ENCODE data around the gene DCP1A.

GRCh38 chr3:53253707-53254508, 93.4 kb downstream of the DCP1A start:
- TF ChIP-seq ZBTB33 (CRISPR knock-in tag; IDR thresholded peaks at IDR 0.05) (no peak), SAP30 (IDR thresholded peaks at IDR 0.05; ENCODE audit: borderline replicate concordance, insufficient read depth, low read depth, low read length, poor library complexity, severe bottlenecking) (no peak), YY1 (IDR thresholded peaks at IDR 0.05; ENCODE audit: borderline replicate concordance in 1 of 3, control insufficient read depth in 1 of 3, extremely low read depth in 1 of 3, insufficient read depth in 3 of 3, insufficient read length in 1 of 3, insufficient replicate concordance in 2 of 3, low read depth in 1 of 3, low read length in 2 of 3) (no peak), CEBPZ (IDR thresholded peaks at IDR 0.05; ENCODE audit: borderline replicate concordance, low read depth, low read length) (no peak), FOXK2 (conservative IDR thresholded peaks at IDR 0.05 in 1 of 2, IDR thresholded peaks at IDR 0.05 in 1 of 2; ENCODE audit: low read depth in 2 of 2) (no peak), ETS1 (conservative IDR thresholded peaks at IDR 0.05; ENCODE audit: control insufficient read depth, low read depth, low read length) (no peak), POLR2AphosphoS5 (IDR thresholded peaks at IDR 0.05; ENCODE audit: control insufficient read depth, insufficient read depth, low read depth, low read length) (no peak), RBBP5 (IDR thresholded peaks at IDR 0.05; ENCODE audit: borderline replicate concordance, insufficient read depth, low read length, poor library complexity, severe bottlenecking) (no peak), STAT5B (CRISPR knock-in tag; IDR thresholded peaks at IDR 0.05) (no peak), SIN3A (IDR thresholded peaks at IDR 0.05; ENCODE audit: borderline replicate concordance in 2 of 2, control insufficient read depth in 1 of 2, low read depth in 2 of 2, low read length in 2 of 2) (no peak), SMC3 (conservative IDR thresholded peaks at IDR 0.05; ENCODE audit: insufficient read depth, low read depth, low read length) (no peak)

Measured in K562 (cell line).